ENCODE results near the gene PCDHA3. TPM values are rescaled to one million over a fixed set of nuclear protein-coding genes. Genes with fewer than 3 reads are reported as not detected.
"Not testable (repeated sequence)": the region's sequence is repeated elsewhere in the genome, so short reads cannot be mapped to it uniquely, and the experiment has no call there.

PCDHA3 gene
- polyA plus RNA-seq, 1 of the 3 experiments (the other 2 are of a cell fraction) = 0.02 TPM

DNA sequence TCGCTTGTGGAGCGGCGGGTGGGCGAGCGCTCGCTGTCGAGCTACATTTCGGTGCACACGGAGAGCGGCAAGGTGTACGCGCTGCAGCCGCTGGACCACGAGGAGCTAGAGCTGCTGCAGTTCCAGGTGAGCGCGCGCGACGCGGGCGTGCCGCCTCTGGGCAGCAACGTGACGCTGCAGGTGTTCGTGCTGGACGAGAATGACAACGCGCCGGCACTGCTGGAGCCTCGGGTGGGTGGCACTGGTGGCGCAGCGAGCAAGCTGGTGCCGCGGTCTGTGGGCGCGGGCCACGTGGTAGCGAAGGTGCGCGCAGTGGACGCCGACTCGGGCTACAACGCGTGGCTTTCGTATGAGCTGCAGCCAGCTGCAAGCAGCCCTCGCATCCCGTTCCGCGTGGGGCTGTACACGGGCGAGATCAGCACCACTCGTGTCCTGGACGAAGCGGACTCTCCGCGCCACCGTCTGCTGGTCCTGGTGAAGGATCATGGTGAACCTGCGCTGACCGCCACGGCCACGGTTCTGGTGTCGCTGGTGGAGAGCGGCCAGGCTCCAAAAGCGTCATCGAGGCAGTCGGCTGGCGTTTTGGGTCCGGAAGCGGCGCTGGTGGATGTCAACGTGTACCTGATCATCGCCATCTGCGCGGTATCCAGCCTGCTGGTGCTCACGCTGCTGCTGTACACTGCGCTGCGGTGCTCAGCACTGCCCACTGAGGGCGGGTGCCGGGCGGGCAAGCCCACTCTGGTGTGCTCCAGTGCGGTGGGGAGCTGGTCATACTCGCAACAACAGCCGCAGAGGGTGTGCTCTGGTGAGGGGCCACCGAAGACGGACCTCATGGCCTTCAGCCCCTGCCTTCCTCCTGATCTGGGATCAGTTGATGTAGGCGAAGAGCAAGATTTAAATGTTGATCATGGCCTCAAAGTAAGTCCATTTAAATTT is 42.2 kb downstream of the PCDHA3 start:
- H3K9ac ChIP-seq = no peak overlapping the region
- H3K36me3 ChIP-seq (replicated peaks in 1 of 2; ENCODE audit: control insufficient read depth in 1 of 2, insufficient read depth in 2 of 2, low read length in 1 of 2) = no peaks in the 10 kb centered on the region
- no peaks in the 10 kb centered on the region for H3K4me1 ChIP-seq (ENCODE audit: control insufficient read depth in 1 of 2, insufficient read depth in 2 of 2, low read depth in 1 of 2, low read length in 1 of 2)
- H3K27me3 ChIP-seq (ENCODE audit: insufficient read depth) = no peaks in the 10 kb centered on the region
- H4K20me1 ChIP-seq (ENCODE audit: insufficient read depth) = no peaks in the 10 kb centered on the region
- DNase-seq = no peak
- H3K9me2 ChIP-seq = no peaks in the 10 kb centered on the region
- H2AFZ ChIP-seq (ENCODE audit: low read depth) = no peak overlapping the region
- TF ChIP-seq SMC3 (IDR thresholded peaks at IDR 0.05; ENCODE audit: low read depth, low read length) = no peak
- no peak for TF ChIP-seq JUND (IDR thresholded peaks at IDR 0.05)
- no peak for TF ChIP-seq SIN3A (IDR thresholded peaks at IDR 0.05; ENCODE audit: borderline replicate concordance, low read depth, low read length)
- TF ChIP-seq RAD21 (IDR thresholded peaks at IDR 0.05; ENCODE audit: low read length) = no peak
- TF ChIP-seq, protein P1, sequence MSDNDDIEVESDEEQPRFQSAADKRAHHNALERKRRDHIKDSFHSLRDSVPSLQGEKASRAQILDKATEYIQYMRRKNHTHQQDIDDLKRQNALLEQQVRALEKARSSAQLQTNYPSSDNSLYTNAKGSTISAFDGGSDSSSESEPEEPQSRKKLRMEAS (IDR thresholded peaks at IDR 0.05; ENCODE audit: low read depth) = no peak
- no peak for TF ChIP-seq EZH2phosphoT487 (IDR thresholded peaks at IDR 0.05; ENCODE audit: borderline replicate concordance, low read depth)
- TF ChIP-seq NRF1 (IDR thresholded peaks at IDR 0.05; ENCODE audit: low read depth, low read length) = no peak
- TF ChIP-seq, protein P2, sequence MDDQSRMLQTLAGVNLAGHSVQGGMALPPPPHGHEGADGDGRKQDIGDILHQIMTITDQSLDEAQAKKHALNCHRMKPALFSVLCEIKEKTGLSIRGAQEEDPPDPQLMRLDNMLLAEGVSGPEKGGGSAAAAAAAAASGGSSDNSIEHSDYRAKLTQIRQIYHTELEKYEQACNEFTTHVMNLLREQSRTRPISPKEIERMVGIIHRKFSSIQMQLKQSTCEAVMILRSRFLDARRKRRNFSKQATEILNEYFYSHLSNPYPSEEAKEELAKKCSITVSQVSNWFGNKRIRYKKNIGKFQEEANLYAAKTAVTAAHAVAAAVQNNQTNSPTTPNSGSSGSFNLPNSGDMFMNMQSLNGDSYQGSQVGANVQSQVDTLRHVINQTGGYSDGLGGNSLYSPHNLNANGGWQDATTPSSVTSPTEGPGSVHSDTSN (IDR thresholded peaks at IDR 0.05) = no peak
- no peak for TF ChIP-seq MXI1 (IDR thresholded peaks at IDR 0.05; ENCODE audit: low read depth, low read length)
- no peak for TF ChIP-seq MEF2A (IDR thresholded peaks at IDR 0.05; ENCODE audit: borderline replicate concordance, low read depth)
- TF ChIP-seq YY1 (IDR thresholded peaks at IDR 0.05; ENCODE audit: low read depth) = no peak
- no peak for TF ChIP-seq FOXM1 (IDR thresholded peaks at IDR 0.05; ENCODE audit: low read depth)
- no peak for TF ChIP-seq RCOR1 (IDR thresholded peaks at IDR 0.05; ENCODE audit: low read length)
- TF ChIP-seq, protein P3, sequence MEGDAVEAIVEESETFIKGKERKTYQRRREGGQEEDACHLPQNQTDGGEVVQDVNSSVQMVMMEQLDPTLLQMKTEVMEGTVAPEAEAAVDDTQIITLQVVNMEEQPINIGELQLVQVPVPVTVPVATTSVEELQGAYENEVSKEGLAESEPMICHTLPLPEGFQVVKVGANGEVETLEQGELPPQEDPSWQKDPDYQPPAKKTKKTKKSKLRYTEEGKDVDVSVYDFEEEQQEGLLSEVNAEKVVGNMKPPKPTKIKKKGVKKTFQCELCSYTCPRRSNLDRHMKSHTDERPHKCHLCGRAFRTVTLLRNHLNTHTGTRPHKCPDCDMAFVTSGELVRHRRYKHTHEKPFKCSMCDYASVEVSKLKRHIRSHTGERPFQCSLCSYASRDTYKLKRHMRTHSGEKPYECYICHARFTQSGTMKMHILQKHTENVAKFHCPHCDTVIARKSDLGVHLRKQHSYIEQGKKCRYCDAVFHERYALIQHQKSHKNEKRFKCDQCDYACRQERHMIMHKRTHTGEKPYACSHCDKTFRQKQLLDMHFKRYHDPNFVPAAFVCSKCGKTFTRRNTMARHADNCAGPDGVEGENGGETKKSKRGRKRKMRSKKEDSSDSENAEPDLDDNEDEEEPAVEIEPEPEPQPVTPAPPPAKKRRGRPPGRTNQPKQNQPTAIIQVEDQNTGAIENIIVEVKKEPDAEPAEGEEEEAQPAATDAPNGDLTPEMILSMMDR (IDR thresholded peaks at IDR 0.05) = no peak
- TF ChIP-seq TAF1 (IDR thresholded peaks at IDR 0.05; ENCODE audit: borderline replicate concordance, low read depth, low read length) = no peak
- ChIA-PET POLR2A (no interaction called here), CTCF (interaction anchor here (0.8 to 4.9 kb wide), 6 partner anchors 19 to 307 kb away, joined by 3 to 189 read pairs (median 18); partner anchors contain the start of genes PCDHA1, PCDHA4 and PCDHB6)
- H3K27ac ChIP-seq (ENCODE audit: low read depth in 2 of 2, low read length in 1 of 2) = no peak overlapping the region
- H3K9me3 ChIP-seq = no peaks in the 10 kb centered on the region
- H3K4me3 ChIP-seq (ENCODE audit: low read depth in 2 of 2, low read length in 1 of 2) = no peak overlapping the region
- WGBS (ENCODE audit: low lambda C conversion rate) = 91% methylated on average over 18 of the region's 87 CpGs
- no peaks in the 10 kb centered on the region for H3F3A ChIP-seq (replicated peaks; ENCODE audit: insufficient read depth)
- H3K79me2 ChIP-seq (ENCODE audit: insufficient read depth) = no peaks in the 10 kb centered on the region
- H3K4me2 ChIP-seq = no peak overlapping the region

DNA sequence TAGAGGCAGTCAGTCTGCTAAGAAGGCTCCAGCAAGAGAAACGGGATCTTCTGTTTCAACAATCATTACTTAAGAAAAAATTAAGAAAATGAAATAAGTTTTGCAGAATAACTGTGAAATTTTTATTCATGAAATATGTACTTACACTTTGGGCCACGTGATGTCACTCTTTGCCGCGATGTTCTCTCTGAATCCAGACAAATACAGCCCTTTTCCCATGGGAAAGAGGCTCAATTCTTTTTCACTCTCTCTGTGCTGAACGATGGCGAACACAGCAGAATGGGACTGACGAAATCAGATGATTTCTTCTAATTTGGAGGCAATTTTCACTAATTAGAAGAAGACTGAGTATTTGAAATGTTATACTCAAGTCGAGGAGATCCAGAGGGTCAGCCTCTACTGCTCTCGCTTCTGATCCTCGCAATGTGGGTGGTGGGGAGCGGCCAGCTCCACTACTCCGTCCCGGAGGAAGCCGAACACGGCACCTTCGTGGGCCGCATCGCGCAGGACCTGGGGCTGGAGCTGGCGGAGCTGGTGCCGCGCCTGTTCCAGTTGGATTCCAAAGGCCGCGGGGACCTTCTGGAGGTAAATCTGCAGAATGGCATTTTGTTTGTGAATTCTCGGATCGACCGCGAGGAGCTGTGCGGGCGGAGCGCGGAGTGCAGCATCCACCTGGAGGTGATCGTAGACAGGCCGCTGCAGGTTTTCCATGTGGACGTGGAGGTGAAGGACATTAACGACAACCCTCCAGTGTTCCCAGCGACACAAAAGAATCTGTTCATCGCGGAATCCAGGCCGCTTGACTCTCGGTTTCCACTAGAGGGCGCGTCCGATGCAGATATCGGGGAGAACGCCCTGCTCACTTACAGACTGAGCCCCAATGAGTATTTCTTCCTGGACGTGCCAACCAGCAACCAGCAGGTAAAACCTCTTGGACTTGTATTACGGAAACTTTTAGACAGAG is 47.6 kb downstream of the PCDHA3 start, which contains the start of gene PCDHA9:
PCDHA9 (plus strand) TSS at position 244 of the 964 bp plus-strand sequence; CDS start at position 358, 114 bp downstream.
- H3F3A ChIP-seq (replicated peaks; ENCODE audit: insufficient read depth); H3K79me2 ChIP-seq (ENCODE audit: insufficient read depth); CTCF ChIA-PET; H4K20me1 ChIP-seq (ENCODE audit: insufficient read depth); H3K9me3 ChIP-seq; POLR2A ChIA-PET; H3K36me3 ChIP-seq (replicated peaks in 1 of 2; ENCODE audit: control insufficient read depth in 1 of 2, insufficient read depth in 2 of 2, low read length in 1 of 2); H3K9ac ChIP-seq; H3K9me2 ChIP-seq; H3K27ac ChIP-seq (ENCODE audit: low read depth in 2 of 2, low read length in 1 of 2); H3K27me3 ChIP-seq (ENCODE audit: insufficient read depth); H3K4me2 ChIP-seq; DNase-seq; H3K4me3 ChIP-seq (ENCODE audit: low read depth in 2 of 2, low read length in 1 of 2); H3K4me1 ChIP-seq (ENCODE audit: control insufficient read depth in 1 of 2, insufficient read depth in 2 of 2, low read depth in 1 of 2, low read length in 1 of 2); H2AFZ ChIP-seq (ENCODE audit: low read depth): not testable (repeated sequence)
- WGBS (ENCODE audit: low lambda C conversion rate) = 75% methylated on average over 33 of the region's 48 CpGs

DNA sequence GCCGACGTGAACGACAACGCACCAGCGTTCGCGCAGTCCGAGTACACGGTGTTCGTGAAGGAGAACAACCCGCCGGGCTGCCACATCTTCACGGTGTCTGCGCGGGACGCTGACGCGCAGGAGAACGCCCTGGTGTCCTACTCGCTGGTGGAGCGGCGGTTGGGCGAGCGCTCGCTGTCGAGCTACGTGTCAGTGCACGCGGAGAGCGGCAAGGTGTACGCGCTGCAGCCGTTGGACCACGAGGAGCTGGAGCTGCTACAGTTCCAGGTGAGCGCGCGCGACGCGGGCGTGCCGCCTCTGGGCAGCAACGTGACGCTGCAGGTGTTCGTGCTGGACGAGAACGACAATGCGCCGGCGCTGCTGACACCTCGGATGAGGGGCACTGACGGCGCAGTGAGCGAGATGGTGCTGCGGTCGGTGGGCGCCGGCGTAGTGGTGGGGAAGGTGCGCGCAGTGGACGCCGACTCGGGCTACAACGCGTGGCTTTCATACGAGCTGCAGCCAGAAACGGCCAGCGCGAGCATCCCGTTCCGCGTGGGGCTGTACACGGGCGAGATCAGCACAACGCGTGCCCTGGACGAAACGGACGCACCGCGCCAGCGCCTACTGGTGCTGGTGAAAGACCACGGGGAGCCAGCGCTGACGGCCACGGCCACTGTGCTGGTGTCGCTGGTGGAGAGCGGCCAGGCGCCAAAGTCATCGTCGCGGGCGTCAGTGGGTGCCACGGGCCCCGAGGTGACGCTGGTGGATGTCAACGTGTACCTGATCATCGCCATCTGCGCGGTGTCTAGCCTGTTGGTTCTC is 49.2 kb downstream of the PCDHA3 start:
- H3K4me2 ChIP-seq; DNase-seq; H2AFZ ChIP-seq (ENCODE audit: low read depth); H3K4me1 ChIP-seq (ENCODE audit: control insufficient read depth in 1 of 2, insufficient read depth in 2 of 2, low read depth in 1 of 2, low read length in 1 of 2); H3K4me3 ChIP-seq (ENCODE audit: low read depth in 2 of 2, low read length in 1 of 2); CTCF ChIA-PET; POLR2A ChIA-PET; H3K27me3 ChIP-seq (ENCODE audit: insufficient read depth); H3K9ac ChIP-seq; H3K9me2 ChIP-seq; H3K79me2 ChIP-seq (ENCODE audit: insufficient read depth); H3K36me3 ChIP-seq (replicated peaks in 1 of 2; ENCODE audit: control insufficient read depth in 1 of 2, insufficient read depth in 2 of 2, low read length in 1 of 2); H4K20me1 ChIP-seq (ENCODE audit: insufficient read depth); H3F3A ChIP-seq (replicated peaks; ENCODE audit: insufficient read depth); H3K27ac ChIP-seq (ENCODE audit: low read depth in 2 of 2, low read length in 1 of 2); H3K9me3 ChIP-seq: not testable (repeated sequence)
- 94% methylated on average over 51 of the region's 101 CpGs for WGBS (ENCODE audit: low lambda C conversion rate)

Data from SK-N-SH (cell line).